ENCODE measurements around the gene PRKCH. TPM values are rescaled to one million over a fixed set of nuclear protein-coding genes. Genes with fewer than 3 reads are reported as not detected.
A peak's percentile ranks its signal among the peaks of the same experiment; 100 is the strongest.
"Not testable (repeated sequence)": the region's sequence is repeated elsewhere in the genome, so short reads cannot be mapped to it uniquely, and the experiment has no call there.

PRKCH gene
- total RNA-seq, 1 donor from 2014 or later: 20.2 TPM

- Histone ChIP-seq H3K27ac (no peak overlapping the region), H3K9me3 (no peaks in the 10 kb centered on the region), H3K4me3 (no peak overlapping the region), H3K4me1 (peaks cover 0 to 6% of the 10 kb centered on the region in 2 donors), H3K27me3 (no peaks in the 10 kb centered on the region), H3K36me3 (no peaks in the 10 kb centered on the region)
- no peak for DNase-seq (ENCODE audit: low spot score in 2 of 2)
- no peak for TF ChIP-seq CTCF (IDR thresholded peaks at IDR 0.05)
- intact Hi-C loops (cut with DNase I): no loop called here
These were observed 1.7 kb upstream of the PRKCH start for GRCh38 chr14:61319706-61320105.

- H3K4me3 ChIP-seq; H3K36me3 ChIP-seq; intact Hi-C loops (cut with DNase I); H3K27ac ChIP-seq; H3K9me3 ChIP-seq; H3K27me3 ChIP-seq; DNase-seq (ENCODE audit: low spot score in 2 of 2); H3K4me1 ChIP-seq: not testable (repeated sequence)
These were observed 1.2 kb upstream of the PRKCH start for GRCh38 chr14:61320170-61320569.

GRCh38 chr14:61320806-61321384 lies 484 bp upstream of the PRKCH start:
- peak overlapping the region; percentile 61 to 74 for H3K4me3 ChIP-seq
- H3K36me3 ChIP-seq: no peaks in the 10 kb centered on the region
- no peak for DNase-seq (ENCODE audit: low spot score in 2 of 2)
- no peak overlapping the region for H3K27ac ChIP-seq
- intact Hi-C loops (cut with DNase I): no loop called here
- H3K27me3 ChIP-seq: no peaks in the 10 kb centered on the region
- no peak for TF ChIP-seq CTCF (IDR thresholded peaks at IDR 0.05)
- H3K9me3 ChIP-seq: peaks cover 0 to 5% of the 10 kb centered on the region in 2 donors
- H3K4me1 ChIP-seq: peaks cover 0 to 6% of the 10 kb centered on the region in 2 donors

- peaks cover 0 to 6% of the 10 kb centered on the region in 2 donors for H3K4me1 ChIP-seq
- peak overlapping the region; percentile 29 to 43 for H3K27ac ChIP-seq
- TF ChIP-seq CTCF (IDR thresholded peaks at IDR 0.05): no peak
- DNase-seq (ENCODE audit: low spot score in 2 of 2): no peak
- no peaks in the 10 kb centered on the region for H3K36me3 ChIP-seq
- intact Hi-C loops (cut with DNase I): no loop called here
- peak overlapping the region; percentile 61 to 74 for H3K4me3 ChIP-seq
- no peaks in the 10 kb centered on the region for H3K27me3 ChIP-seq
- H3K9me3 ChIP-seq: peaks cover 0 to 6% of the 10 kb centered on the region in 2 donors
These were observed 826 bp downstream of the PRKCH start for GRCh38 chr14:61322011-61322798.

- Histone ChIP-seq H3K27ac (peak overlapping the region in 1 of 2 donors; percentile 25), H3K9me3 (peaks cover 0 to 6% of the 10 kb centered on the region in 2 donors), H3K4me3 (peak overlapping the region; percentile 61 to 74), H3K36me3 (no peaks in the 10 kb centered on the region), H3K27me3 (no peaks in the 10 kb centered on the region), H3K4me1 (peaks cover 0 to 6% of the 10 kb centered on the region in 2 donors)
- DNase-seq (ENCODE audit: low spot score in 2 of 2): no peak
- intact Hi-C loops (cut with DNase I): no loop called here
- TF ChIP-seq CTCF (IDR thresholded peaks at IDR 0.05): no peak
These were observed 1.5 kb downstream of the PRKCH start for GRCh38 chr14:61322799-61323290.

- Histone ChIP-seq H3K4me1 (peaks cover 0 to 6% of the 10 kb centered on the region in 2 donors), H3K4me3 (peak overlapping the region in 1 of 2 donors; percentile 74), H3K36me3 (no peaks in the 10 kb centered on the region), H3K27ac (no peak overlapping the region), H3K9me3 (peaks cover 0 to 6% of the 10 kb centered on the region in 2 donors), H3K27me3 (no peaks in the 10 kb centered on the region)
- DNase-seq (ENCODE audit: low spot score in 2 of 2): no peak
- no peak for TF ChIP-seq CTCF (IDR thresholded peaks at IDR 0.05)
- intact Hi-C loops (cut with DNase I): no loop called here
These were observed 2.6 kb downstream of the PRKCH start for GRCh38 chr14:61323970-61324369.

Measured in ascending aorta (tissue), 2 donors.